ENCODE data around the gene PDGFA. TPM values are rescaled to one million over a fixed set of nuclear protein-coding genes. Genes with fewer than 3 reads are reported as not detected.

Gene PDGFA
- total and polyA plus RNA-seq, 9 donors, result 3.7 to 35.5 (median 8.7) TPM

GRCh38 chr7:566100-566499 is 46.5 kb upstream of the PDGFA start:
- WGBS, 3 donors, result 97 to 100% (median 100%) methylated on average over 1 of the region's 1 CpG
- H3K27me3 ChIP-seq, result no peaks in the 10 kb centered on the region
- intact Hi-C loops (cut with DNase I), result no loop called here
- no peak for DNase-seq
- no peak for TF ChIP-seq EP300 (IDR thresholded peaks at IDR 0.05)
- TF ChIP-seq CTCF (IDR thresholded peaks at IDR 0.05), result no peak
- no peak for TF ChIP-seq POLR2A (IDR thresholded peaks at IDR 0.05)
- H3K4me3 ChIP-seq, result no peak overlapping the region
- H3K9me3 ChIP-seq, result no peaks in the 10 kb centered on the region
- H3K4me1 ChIP-seq (ENCODE audit: insufficient read depth), result peaks cover 13% of the 10 kb centered on the region
- no peak overlapping the region for H3K27ac ChIP-seq
- H3K36me3 ChIP-seq, result no peaks in the 10 kb centered on the region

- intact Hi-C loops (cut with DNase I), result no loop called here
- H3K4me3 ChIP-seq, result no peak overlapping the region
- no peak for DNase-seq
- H3K27ac ChIP-seq, result no peak overlapping the region
- no peaks in the 10 kb centered on the region for H3K27me3 ChIP-seq
- H3K36me3 ChIP-seq, result no peaks in the 10 kb centered on the region
- H3K9me3 ChIP-seq, result no peaks in the 10 kb centered on the region
- 83 to 96% (median 94%) methylated on average over 26 of the region's 26 CpGs for WGBS, 3 donors
- TF ChIP-seq EP300 (IDR thresholded peaks at IDR 0.05) (no peak), CTCF (IDR thresholded peaks at IDR 0.05) (no peak), POLR2A (IDR thresholded peaks at IDR 0.05) (no peak)
- peaks cover 13% of the 10 kb centered on the region for H3K4me1 ChIP-seq (ENCODE audit: insufficient read depth)
Observed at GRCh38 chr7:564176-564865, 44.7 kb upstream of the PDGFA start.

GRCh38 chr7:563629-564170 is 44.1 kb upstream of the PDGFA start:
- 90 to 91% (median 91%) methylated on average over 11 of the region's 11 CpGs for WGBS, 3 donors
- no peak overlapping the region for H3K27ac ChIP-seq
- H3K9me3 ChIP-seq, result no peaks in the 10 kb centered on the region
- no peak overlapping the region for H3K4me3 ChIP-seq
- intact Hi-C loops (cut with DNase I), result no loop called here
- peaks cover 11% of the 10 kb centered on the region for H3K4me1 ChIP-seq (ENCODE audit: insufficient read depth)
- TF ChIP-seq POLR2A (IDR thresholded peaks at IDR 0.05) (no peak), CTCF (IDR thresholded peaks at IDR 0.05) (no peak), EP300 (IDR thresholded peaks at IDR 0.05) (no peak)
- no peak for DNase-seq
- no peaks in the 10 kb centered on the region for H3K36me3 ChIP-seq
- H3K27me3 ChIP-seq, result no peaks in the 10 kb centered on the region

- WGBS, 3 donors, result 94% methylated on average over 17 of the region's 17 CpGs
- H3K4me3 ChIP-seq, result no peak overlapping the region
Observed at GRCh38 chr7:562789-563628, 43.4 kb upstream of the PDGFA start.

More at GRCh38 chr7:562789-563628, 43.4 kb upstream of the PDGFA start:
- intact Hi-C loops (cut with DNase I), result no loop called here
- Histone ChIP-seq H3K4me1 (ENCODE audit: insufficient read depth) (peaks cover 4% of the 10 kb centered on the region), H3K36me3 (no peaks in the 10 kb centered on the region), H3K9me3 (no peaks in the 10 kb centered on the region), H3K27ac (no peak overlapping the region), H3K27me3 (no peaks in the 10 kb centered on the region)
- DNase-seq, result no peak
- TF ChIP-seq POLR2A (IDR thresholded peaks at IDR 0.05), result no peak
- no peak for TF ChIP-seq CTCF (IDR thresholded peaks at IDR 0.05)

Measured in ovary (tissue), 9 donors.